HepG2 (cell line): Measurements from ENCODE around the gene SLA2. TPM values are rescaled to one million over a fixed set of nuclear protein-coding genes. Genes with fewer than 3 reads are reported as not detected.

Experiments used
- AKNA ChIP-seq: sonication (generic); formaldehyde crosslinking; IDR thresholded peaks from 2 replicates; pipeline ENCODE4 v1.4.0; 2020; ENCODE audit warnings: missing genetic modification reagents, borderline replicate concordance
- FIP1L1 ChIP-seq: fragments of 200-400 bp; formaldehyde crosslinking; IDR thresholded peaks from 2 replicates; pipeline ENCODE4 v1.6.1; 2018; ENCODE audit warnings: low read depth, mild to moderate bottlenecking, low read length, moderate library complexity, borderline replicate concordance; ENCODE audit not compliant: insufficient read depth
- HMG20A ChIP-seq: IDR thresholded peaks from 2 replicates; pipeline ENCODE4 v1.6.1; 2016; ENCODE audit warnings: borderline replicate concordance
- HNRNPL ChIP-seq: fragments of 200-400 bp; formaldehyde crosslinking; IDR thresholded peaks from 2 replicates; pipeline ENCODE4 v1.6.1; 2017; ENCODE audit warnings: mild to moderate bottlenecking, low read depth, low read length
- MAF1 ChIP-seq: sonication (generic); formaldehyde crosslinking; IDR thresholded peaks from 2 replicates; pipeline ENCODE4 v1.5.0; 2020; ENCODE audit warnings: missing genetic modification reagents, borderline replicate concordance
- MYNN ChIP-seq: sonication (generic); formaldehyde crosslinking; IDR thresholded peaks from 2 replicates; pipeline ENCODE4 v1.4.0; 2020; ENCODE audit warnings: mild to moderate bottlenecking, low read depth, missing genetic modification reagents
- NCOA5 ChIP-seq: sonication (generic); formaldehyde crosslinking; IDR thresholded peaks from 2 replicates; pipeline ENCODE4 v1.4.0; 2020; ENCODE audit warnings: missing genetic modification reagents
- RARG ChIP-seq: sonication (generic); formaldehyde crosslinking; IDR thresholded peaks from 2 replicates; pipeline ENCODE4 v1.4.0; 2020; ENCODE audit warnings: low read depth, mild to moderate bottlenecking, missing genetic modification reagents
- UBTF ChIP-seq: sonication (generic); formaldehyde crosslinking; IDR thresholded peaks from 2 replicates; pipeline ENCODE4 v1.4.0; 2020; ENCODE audit warnings: mild to moderate bottlenecking, missing genetic modification reagents
- ZBTB43 ChIP-seq: sonication (generic); formaldehyde crosslinking; conservative IDR thresholded peaks from 2 replicates; pipeline ENCODE4 v1.4.0; 2020; ENCODE audit warnings: missing genetic modification reagents
- ZNF331 ChIP-seq: sonication (generic); formaldehyde crosslinking; IDR thresholded peaks from 2 replicates; pipeline ENCODE4 v1.4.0; 2020; ENCODE audit warnings: missing genetic modification reagents
- ZNF687 ChIP-seq: sonication (generic); formaldehyde crosslinking; IDR thresholded peaks from 2 replicates; pipeline ENCODE4 v1.5.1; 2020; ENCODE audit warnings: mild to moderate bottlenecking, missing genetic modification reagents, moderate library complexity
- polyA plus RNA-seq, 8 experiments: library from polyadenylated mRNA; depleted of rRNA in 3 of 8; stranded (reverse) in 7 of 8; unstranded in 1 of 8; fragments of >200 nt; fragmentation: Illumina TruSeq in 4 of 8; extraction: Trizol in 4 of 8; gene quantifications; 2 replicates each; pipeline versions ENCODE4 v1.2.1 to v1.2.3, GENCODE V29; 2011 to 2016; ENCODE audit warnings: low read depth in 4 of 8, missing spikeins in 1 of 8, mixed read lengths in 1 of 8; ENCODE audit not compliant: insufficient read depth in 1 of 8
- total RNA-seq, 5 experiments: library from RNA; depleted of rRNA; stranded (reverse); fragments of >200 nt; fragmentation: Illumina TruSeq; extraction: Trizol; gene quantifications; 2 replicates each; pipeline ENCODE4 v1.2.3, GENCODE V29; 2016; ENCODE audit warnings: low read depth in 1 of 5
- TF ChIP-seq, protein P1 (sequence below): IDR thresholded peaks from 2 replicates; pipeline ENCODE4 v1.6.1; 2016; ENCODE audit warnings: missing compliant biosample characterization, missing genetic modification reagents, borderline replicate concordance

Gene SLA2
- total and polyA plus RNA-seq, 2 of the 13 experiments (the other 11 are each of a cell fraction or from before 2014, with no cell fraction given), result 1.6 to 3.6 TPM

GRCh38 chr20:36607586-36608387 lies 38.2 kb downstream of the SLA2 start (continued):
- TF ChIP-seq AKNA (CRISPR knock-in tag) (no peak), FIP1L1 (no peak), UBTF (CRISPR knock-in tag) (peak; percentile 53), NCOA5 (CRISPR knock-in tag) (no peak), RARG (no peak), ZNF687 (no peak), ZNF331 (CRISPR knock-in tag) (peak; percentile 85), MYNN (CRISPR knock-in tag) (no peak), MAF1 (no peak), HNRNPL (no peak), HMG20A (peak; percentile 80; the same call in 1 of the 2 replicates), ZBTB43 (CRISPR knock-in tag) (no peak; the same call in 1 of the 2 replicates)
- TF ChIP-seq, protein P1, sequence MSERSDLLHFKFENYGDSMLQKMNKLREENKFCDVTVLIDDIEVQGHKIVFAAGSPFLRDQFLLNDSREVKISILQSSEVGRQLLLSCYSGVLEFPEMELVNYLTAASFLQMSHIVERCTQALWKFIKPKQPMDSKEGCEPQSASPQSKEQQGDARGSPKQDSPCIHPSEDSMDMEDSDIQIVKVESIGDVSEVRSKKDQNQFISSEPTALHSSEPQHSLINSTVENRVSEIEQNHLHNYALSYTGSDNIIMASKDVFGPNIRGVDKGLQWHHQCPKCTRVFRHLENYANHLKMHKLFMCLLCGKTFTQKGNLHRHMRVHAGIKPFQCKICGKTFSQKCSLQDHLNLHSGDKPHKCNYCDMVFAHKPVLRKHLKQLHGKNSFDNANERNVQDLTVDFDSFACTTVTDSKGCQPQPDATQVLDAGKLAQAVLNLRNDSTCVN (CRISPR knock-in tag), result 0 out of 2 replicates have a peak, but pooled peaks have one; percentile 41
